NCI-H524 (cell line): Measurements from ENCODE around the gene TTLL4.

Source experiments
- DNase-seq, 2 experiments: peaks; one replicate each; lab custom pipeline; 2025; lab: John Stamatoyannopoulos, UW

TTLL4 gene

GRCh38 chr2:218710687-218711549 is at the start of gene TTLL4:
Gene TTLL4 (plus strand): TSS chr2:218710835. CDS start chr2:218737677, 26,842 bp downstream.
- peak; percentile 81 to 91 for DNase-seq

GRCh38 chr2:218662377-218662776 is 48.3 kb upstream of the TTLL4 start:
- DNase-seq = no peak

GRCh38 chr2:218662827-218663226 is 47.8 kb upstream of the TTLL4 start:
- no peak for DNase-seq

- no peak for DNase-seq
Measured at GRCh38 chr2:218663901-218664300, 46.7 kb upstream of the TTLL4 start.

- DNase-seq = no peak
Measured at GRCh38 chr2:218664653-218665052, 46.0 kb upstream of the TTLL4 start.

GRCh38 chr2:218671097-218671653 is 39.5 kb upstream of the TTLL4 start:
- DNase-seq = no peak

GRCh38 chr2:218671654-218672566 is 38.7 kb upstream of the TTLL4 start, which contains the start of the genes RNF25 and STK36:
Gene RNF25 (minus strand): TSS chr2:218672002. CDS start chr2:218671970, 32 bp downstream.
Gene STK36 (plus strand): TSS chr2:218672086. CDS start chr2:218672830, 744 bp downstream.
- DNase-seq = peak; percentile 49 to 84

- no peak for DNase-seq
Measured at GRCh38 chr2:218679119-218679518, 31.5 kb upstream of the TTLL4 start.

- DNase-seq = no peak
Measured at GRCh38 chr2:218680061-218680460, 30.6 kb upstream of the TTLL4 start.

- DNase-seq = peak; percentile 61 to 75
Measured at GRCh38 chr2:218687400-218688060, 23.1 kb upstream of the TTLL4 start.

GRCh38 chr2:218691234-218691633 is 19.4 kb upstream of the TTLL4 start:
- no peak for DNase-seq

- no peak for DNase-seq
Measured at GRCh38 chr2:218694405-218695145, 16.1 kb upstream of the TTLL4 start.

GRCh38 chr2:218698885-218699284 is 11.8 kb upstream of the TTLL4 start:
- DNase-seq = no peak

GRCh38 chr2:218701806-218702205 is 8.8 kb upstream of the TTLL4 start:
- DNase-seq = no peak

GRCh38 chr2:218703341-218703740 is 7.3 kb upstream of the TTLL4 start:
- no peak for DNase-seq

- DNase-seq = no peak
Measured at GRCh38 chr2:218708086-218708485, 2.5 kb upstream of the TTLL4 start.

GRCh38 chr2:218709908-218710307 is 727 bp upstream of the TTLL4 start:
- DNase-seq = no peak

GRCh38 chr2:218710334-218710686 is 325 bp upstream of the TTLL4 start:
- DNase-seq = no peak

- DNase-seq = peak in 1 of 2 experiments; percentile 24
Measured at GRCh38 chr2:218711550-218711929, 905 bp downstream of the TTLL4 start.

- no peak for DNase-seq
Measured at GRCh38 chr2:218713922-218714321, 3.3 kb downstream of the TTLL4 start.

- DNase-seq = no peak
Measured at GRCh38 chr2:218716070-218716469, 5.4 kb downstream of the TTLL4 start.
